GM12878 (cell line): Measurements from ENCODE around the gene ZNF496. TPM values are rescaled to one million over a fixed set of nuclear protein-coding genes. Genes with fewer than 3 reads are reported as not detected.

Experiments used
- ATAC-seq: fragments of 200-7000 bp; cut with Tn5 transposase; 3 replicates; pipeline ENCODE4 v1.9.1; 2020; ENCODE audit warnings: mild to moderate bottlenecking, moderate library complexity
- BruUV-seq: library from RNA; stranded (reverse); fragments of 400-500 nt; replicated peaks from 2 replicates; lab custom pipeline; 2021; lab: Mats Ljungman, UMichigan
- CTCF ChIA-PET: fragments of 300-600 bp; sonication (Branson Sonifier 250); formaldehyde crosslinking; extraction: SDS; loops from one replicate; lab custom pipeline; 2021; ENCODE audit warnings: inconsistent platforms; lab: Yijun Ruan, JAX
- POLR2A ChIA-PET: fragments of 350-600 bp; formaldehyde crosslinking; extraction: SDS; loops from one replicate; lab custom pipeline; 2021; ENCODE audit warnings: inconsistent platforms; lab: Charles Lee
- RAD21 ChIA-PET: fragments of 300-600 bp; sonication (Branson Sonifier 250); formaldehyde crosslinking; loops from one replicate; lab custom pipeline; 2023; ENCODE audit warnings: antibody characterized with exemption; ENCODE audit not compliant: unreplicated experiment; lab: Charles Lee
- SMC1A ChIA-PET: fragments of 300-600 bp; sonication (Branson Sonifier 250); formaldehyde crosslinking; loops from one replicate; lab custom pipeline; 2023; ENCODE audit not compliant: unreplicated experiment, uncharacterized antibody; lab: Charles Lee
- DNase-seq: peaks from one replicate; pipeline ENCODE4 v3.0.0-alpha.2; 2011; ENCODE audit warnings: low read depth, low spot score
- FAIRE-seq: peaks from 3 replicates; lab custom pipeline; 2011; peaks lifted over from hg19 to GRCh38; lab: Jason Lieb, UNC
- H2AFZ ChIP-seq: 2 replicates; pipeline ENCODE4 v1.6.0; 2011; ENCODE audit warnings: low read depth, low read length, control low read depth; ENCODE audit not compliant: control insufficient read depth
- H3K27ac ChIP-seq: 2 replicates; pipeline ENCODE4 v1.5.1; 2011; ENCODE audit warnings: control low read depth; ENCODE audit not compliant: control insufficient read depth, insufficient read depth
- H3K27me3 ChIP-seq, 2 experiments: replicated peaks in 1 of 2; 2 replicates each; pipeline versions ENCODE4 v1.6.0 to v1.6.1; 2011; ENCODE audit warnings: low read length in 1 of 2; ENCODE audit not compliant: control insufficient read depth in 2 of 2, insufficient read depth in 2 of 2
- H3K36me3 ChIP-seq, 2 experiments: 2 replicates each; pipeline ENCODE4 v1.5.1; 2011; ENCODE audit warnings: low read length in 1 of 2; ENCODE audit not compliant: control insufficient read depth in 2 of 2, insufficient read depth in 2 of 2
- H3K4me1 ChIP-seq: 2 replicates; pipeline ENCODE4 v1.6.1; 2011; ENCODE audit warnings: mild to moderate bottlenecking, low read length, moderate library complexity, mixed read lengths; ENCODE audit not compliant: control insufficient read depth, insufficient read depth
- H3K4me2 ChIP-seq: 2 replicates; pipeline ENCODE4 v1.6.0; 2011; ENCODE audit warnings: control low read depth; ENCODE audit not compliant: control insufficient read depth, insufficient read depth
- H3K4me3 ChIP-seq: fragments of 200-600 bp; sonication (generic); 2 replicates; pipeline ENCODE4 v1.5.1; 2016
- H3K79me2 ChIP-seq: 2 replicates; pipeline ENCODE4 v1.6.0; 2011; ENCODE audit warnings: low read length; ENCODE audit not compliant: control insufficient read depth, insufficient read depth
- H3K9ac ChIP-seq: 2 replicates; pipeline ENCODE4 v1.8.0; 2011; ENCODE audit warnings: low read length, control low read depth, mixed read lengths; ENCODE audit not compliant: control insufficient read depth, insufficient read depth
- H3K9me3 ChIP-seq: replicated peaks from 3 replicates; pipeline ENCODE4 v1.5.1; 2011; ENCODE audit warnings: mild to moderate bottlenecking, low read length; ENCODE audit not compliant: control insufficient read depth, insufficient read depth
- H4K20me1 ChIP-seq: 2 replicates; pipeline ENCODE4 v1.6.0; 2011; ENCODE audit not compliant: control insufficient read depth, insufficient read depth
- BHLHE40 ChIP-seq, 2 experiments: fragments of 450-650 bp in 1 of 2; IDR thresholded peaks; 2 replicates each; pipeline ENCODE4 v1.6.1; 2011 to 2017; ENCODE audit warnings: low read depth in 2 of 2, borderline replicate concordance in 1 of 2, improper control_type of control experiment in 1 of 2, low read length in 1 of 2, mild to moderate bottlenecking in 1 of 2
- BRCA1 ChIP-seq: IDR thresholded peaks from 2 replicates; pipeline ENCODE4 v1.6.1; 2011; ENCODE audit warnings: low read depth, low read length, improper control_type of control experiment
- CEBPZ ChIP-seq: fragments of 150-350 bp; IDR thresholded peaks from 2 replicates; pipeline ENCODE4 v1.6.1; 2016; ENCODE audit warnings: low read depth, low read length
- EGR1 ChIP-seq, 2 experiments: IDR thresholded peaks; 1 replicate in 1 of 2; 2 replicates in 1 of 2; pipeline ENCODE4 v1.6.1; 2011 to 2012; ENCODE audit warnings: low read depth in 2 of 2, low read length in 2 of 2, borderline replicate concordance in 1 of 2, mild to moderate bottlenecking in 1 of 2, moderate library complexity in 1 of 2
- FOXM1 ChIP-seq: IDR thresholded peaks from 2 replicates; pipeline ENCODE4 v1.6.1; 2012; ENCODE audit warnings: low read depth, mild to moderate bottlenecking, inconsistent platforms, low read length, moderate library complexity
- HDAC6 ChIP-seq: fragments of 200-600 bp; sonication (generic); IDR thresholded peaks from one replicate; pipeline ENCODE4 v1.8.0; 2017; ENCODE audit warnings: antibody characterized with exemption; ENCODE audit not compliant: unreplicated experiment
- MYC ChIP-seq: IDR thresholded peaks from 2 replicates; pipeline ENCODE4 v1.6.1; 2011; ENCODE audit warnings: mild to moderate bottlenecking, low read length, moderate library complexity, inconsistent platforms; ENCODE audit not compliant: insufficient read depth, insufficient replicate concordance, insufficient read length, severe bottlenecking
- SIN3A ChIP-seq: IDR thresholded peaks from 2 replicates; pipeline ENCODE4 v1.6.1; 2012; ENCODE audit warnings: low read depth, low read length, improper control_type of control experiment
- SUZ12 ChIP-seq: fragments of 200-600 bp; sonication (generic); IDR thresholded peaks from one replicate; pipeline ENCODE4 v1.6.1; 2018; ENCODE audit warnings: antibody characterized with exemption, mild to moderate bottlenecking; ENCODE audit not compliant: unreplicated experiment
- ZNF384 ChIP-seq: IDR thresholded peaks from 2 replicates; pipeline ENCODE4 v1.6.1; 2012; ENCODE audit warnings: low read depth, mild to moderate bottlenecking, low read length, improper control_type of control experiment, borderline replicate concordance
- WGBS: methylation state at CpG from one replicate; pipeline ENCODE4 v1.1.6; 2016; ENCODE audit warnings: low lambda C conversion rate; ENCODE audit not compliant: insufficient replicate concordance, insufficient coverage; ENCODE audit errors: missing lambda C conversion rate; 5-methylcytosine and 5-hydroxymethylcytosine counted together
- in situ Hi-C: fragments of 300-500 bp; cut with MboI; formaldehyde crosslinking; loops from 9 replicates; pipeline ENCODE4 v1.14.3; 2018; ENCODE audit warnings: mixed read lengths
- intact Hi-C: fragments of 100-400 bp; cut with micrococcal nuclease; formaldehyde crosslinking; loops from one replicate; pipeline ENCODE4 v1.14.2; 2022; ENCODE audit not compliant: unreplicated experiment
- polyA plus RNA-seq, 11 experiments: library from polyadenylated mRNA; depleted of rRNA in 4 of 11; unstranded in 6 of 11; stranded (reverse) in 5 of 11; fragments of >200 nt; fragmentation: Nextera tagmentation in 4 of 11; fragmentation: Illumina TruSeq in 1 of 11; extraction: Ambion mirVana in 4 of 11; extraction: Trizol in 1 of 11; gene quantifications; 1 replicate in 1 of 11; 2 replicates in 10 of 11; pipeline versions ENCODE4 v1.2.1 to v1.2.3, GENCODE V29; 2011 to 2016; ENCODE audit warnings: inconsistent platforms in 2 of 11, missing spikeins in 2 of 11, low read depth in 1 of 11
- total RNA-seq, 4 experiments: library from RNA; depleted of rRNA in 3 of 4; stranded (reverse); fragments of >200 nt in 3 of 4; fragmentation: Illumina TruSeq in 1 of 4; extraction: Trizol in 1 of 4; gene quantifications; 2 replicates each; pipeline versions ENCODE4 v1.2.1 to v1.2.3, GENCODE V29; 2013 to 2021
- TF ChIP-seq, protein P1 (sequence below): IDR thresholded peaks from 2 replicates; pipeline ENCODE4 v1.6.1; 2012; ENCODE audit warnings: low read depth, low read length, improper control_type of control experiment

Gene ZNF496
- total and polyA plus RNA-seq, 10 of the 15 experiments (the other 5 are each of a cell fraction or from before 2014, with no cell fraction given): 1.6 to 26.4 (median 12.5) TPM

- no peaks in the 10 kb centered on the region for H3K79me2 ChIP-seq
- CTCF ChIA-PET: interaction anchor here (1.3 kb wide), 1 partner anchor 396 kb away, joined by 3 read pairs; no protein-coding TSS in a partner anchor
- TF ChIP-seq SUZ12 (no peak), BHLHE40 (IDR thresholded peaks at IDR 0.05; ENCODE audit: borderline replicate concordance in 1 of 2, low read depth in 2 of 2, low read length in 1 of 2) (no peak)
- DNase-seq (no peak), ATAC-seq (no peak), FAIRE-seq (no peak)
- H3K4me2 ChIP-seq: no peak overlapping the region
- RAD21 ChIA-PET: no interaction called here
- H3K27me3 ChIP-seq: no peaks in the 10 kb centered on the region
- SMC1A ChIA-PET: no interaction called here
- no peaks in the 10 kb centered on the region for H3K9me3 ChIP-seq
- H2AFZ ChIP-seq: no peak overlapping the region
- no peak overlapping the region for H3K27ac ChIP-seq
- H3K9ac ChIP-seq: no peak overlapping the region
- no peaks in the 10 kb centered on the region for H3K4me1 ChIP-seq
- peaks cover 7 to 14% of the 10 kb centered on the region in 2 experiments for H3K36me3 ChIP-seq
- H4K20me1 ChIP-seq: no peaks in the 10 kb centered on the region
- POLR2A ChIA-PET: no interaction called here
- BruUV-seq: no TSS peak
- in situ Hi-C loops: no loop called here
- intact Hi-C loops: no loop called here
- H3K4me3 ChIP-seq: no peak overlapping the region
- WGBS: 60% methylated on average over 5 of the region's 5 CpGs
These were observed 28.5 kb downstream of the ZNF496 start for GRCh38 chr1:247303216-247303615.

DNA sequence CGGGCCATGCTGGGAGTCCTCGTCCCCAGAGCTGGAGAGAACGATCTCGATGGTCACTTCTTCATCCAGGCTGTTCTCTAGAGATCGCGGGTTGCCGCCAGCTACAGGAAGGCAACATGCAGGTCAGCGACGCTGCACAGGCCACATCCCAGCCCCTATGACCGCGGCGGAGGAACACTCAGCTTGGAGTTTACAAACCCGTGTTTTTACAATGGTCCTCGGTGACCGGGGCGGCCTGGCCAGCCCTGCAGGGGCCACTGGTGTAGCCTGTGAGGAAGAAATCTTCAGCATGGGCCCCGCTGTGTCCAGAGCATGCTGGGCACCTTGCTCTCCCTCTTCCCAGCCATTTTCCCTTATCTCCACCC is 30.5 kb downstream of the ZNF496 start:
- ATAC-seq: no peak
- no peak for FAIRE-seq
- Histone ChIP-seq H4K20me1 (no peaks in the 10 kb centered on the region), H2AFZ (no peak overlapping the region), H3K36me3 (peaks cover 2 to 12% of the 10 kb centered on the region in 2 experiments), H3K4me1 (no peaks in the 10 kb centered on the region), H3K9me3 (no peaks in the 10 kb centered on the region), H3K4me2 (no peak overlapping the region), H3K27ac (no peak overlapping the region), H3K4me3 (no peak overlapping the region), H3K9ac (no peak overlapping the region), H3K27me3 (no peaks in the 10 kb centered on the region), H3K79me2 (no peaks in the 10 kb centered on the region)
- ChIA-PET RAD21 (no interaction called here), SMC1A (interaction anchor here (1.0 kb wide), 1 partner anchor 16 kb away, joined by 3 read pairs; no protein-coding TSS in a partner anchor), CTCF (no interaction called here), POLR2A (no interaction called here)
- WGBS: 95% methylated on average over 12 of the region's 17 CpGs
- intact Hi-C loops: no loop called here
- BruUV-seq: no TSS peak
- no peak for DNase-seq
- in situ Hi-C loops: no loop called here
- TF ChIP-seq MYC (no peak), FOXM1 (no peak), ZNF384 (no peak), SIN3A (no peak), HDAC6 (no peak), BRCA1 (no peak), EGR1 (IDR thresholded peaks at IDR 0.05; ENCODE audit: borderline replicate concordance in 1 of 2, low read depth in 2 of 2, low read length in 2 of 2) (no peak), CEBPZ (no peak)
- TF ChIP-seq, protein P1, sequence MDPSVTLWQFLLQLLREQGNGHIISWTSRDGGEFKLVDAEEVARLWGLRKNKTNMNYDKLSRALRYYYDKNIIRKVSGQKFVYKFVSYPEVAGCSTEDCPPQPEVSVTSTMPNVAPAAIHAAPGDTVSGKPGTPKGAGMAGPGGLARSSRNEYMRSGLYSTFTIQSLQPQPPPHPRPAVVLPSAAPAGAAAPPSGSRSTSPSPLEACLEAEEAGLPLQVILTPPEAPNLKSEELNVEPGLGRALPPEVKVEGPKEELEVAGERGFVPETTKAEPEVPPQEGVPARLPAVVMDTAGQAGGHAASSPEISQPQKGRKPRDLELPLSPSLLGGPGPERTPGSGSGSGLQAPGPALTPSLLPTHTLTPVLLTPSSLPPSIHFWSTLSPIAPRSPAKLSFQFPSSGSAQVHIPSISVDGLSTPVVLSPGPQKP: no peak
